Duodenal mucosa (tissue), 2 donors: ENCODE results near the gene C17orf113.
"Not testable (repeated sequence)": the region's sequence is repeated elsewhere in the genome, so short reads cannot be mapped to it uniquely, and the experiment has no call there.

Source experiments
- H3K27ac ChIP-seq: one replicate; pipeline ENCODE4 v1.7.0; 2013; ENCODE audit warnings: low read depth, low read length
- H3K27me3 ChIP-seq, 2 donors: one replicate each; pipeline ENCODE4 v1.7.0; 2013; ENCODE audit warnings: low read length in 2 of 2, control low read depth in 1 of 2; ENCODE audit not compliant: insufficient read depth in 2 of 2, control insufficient read depth in 1 of 2
- H3K36me3 ChIP-seq, 2 donors: one replicate each; pipeline ENCODE4 v1.7.0; 2013; ENCODE audit warnings: low read length in 2 of 2, control low read depth in 1 of 2; ENCODE audit not compliant: insufficient read depth in 2 of 2, control insufficient read depth in 1 of 2
- H3K4me1 ChIP-seq, 2 donors: one replicate each; pipeline ENCODE4 v1.7.0; 2013; ENCODE audit warnings: low read length in 2 of 2, control low read depth in 1 of 2; ENCODE audit not compliant: insufficient read depth in 2 of 2, control insufficient read depth in 1 of 2
- H3K4me3 ChIP-seq, 2 donors: one replicate each; pipeline ENCODE4 v1.7.0; 2013; ENCODE audit warnings: low read length in 2 of 2, low read depth in 1 of 2
- H3K9ac ChIP-seq, 2 donors: one replicate each; pipeline ENCODE4 v1.7.0; 2013; ENCODE audit warnings: low read length in 2 of 2, low read depth in 1 of 2
- H3K9me3 ChIP-seq, 2 donors: one replicate each; pipeline ENCODE4 v1.7.0; 2013; ENCODE audit warnings: low read length in 2 of 2, control low read depth in 1 of 2; ENCODE audit not compliant: control insufficient read depth in 1 of 2

The C17orf113 gene

GRCh38 chr17:42016941-42017865 is 33.2 kb downstream of the C17orf113 start, which contains the start of gene DNAJC7:
DNAJC7 (minus strand) TSS chr17:42017439; CDS start chr17:42017416, 23 bp downstream.
- peaks cover 2% of the 10 kb centered on the region in 2 donors for H3K36me3 ChIP-seq

GRCh38 chr17:42016411-42016831 is 34.0 kb downstream of the C17orf113 start:
- Histone ChIP-seq H3K9ac (peak overlapping the region; percentile 99), H3K4me3 (peak overlapping the region; percentile 98 to 99), H3K4me1 (peaks cover 38 to 41% of the 10 kb centered on the region in 2 donors), H3K27ac (peak overlapping the region; percentile 86), H3K36me3 (no peaks in the 10 kb centered on the region), H3K27me3 (no peaks in the 10 kb centered on the region), H3K9me3 (no peaks in the 10 kb centered on the region)

More at GRCh38 chr17:42016941-42017865, 33.2 kb downstream of the C17orf113 start, which contains the start of gene DNAJC7:
- peaks cover 35 to 41% of the 10 kb centered on the region in 2 donors for H3K4me1 ChIP-seq
- no peaks in the 10 kb centered on the region for H3K27me3 ChIP-seq
- peak within 1 kb of the TSS; percentile 86 for H3K27ac ChIP-seq
- peak within 1 kb of the TSS; percentile 98 to 99 for H3K4me3 ChIP-seq
- no peaks in the 10 kb centered on the region for H3K9me3 ChIP-seq
- peak within 1 kb of the TSS; percentile 99 for H3K9ac ChIP-seq

DNA sequence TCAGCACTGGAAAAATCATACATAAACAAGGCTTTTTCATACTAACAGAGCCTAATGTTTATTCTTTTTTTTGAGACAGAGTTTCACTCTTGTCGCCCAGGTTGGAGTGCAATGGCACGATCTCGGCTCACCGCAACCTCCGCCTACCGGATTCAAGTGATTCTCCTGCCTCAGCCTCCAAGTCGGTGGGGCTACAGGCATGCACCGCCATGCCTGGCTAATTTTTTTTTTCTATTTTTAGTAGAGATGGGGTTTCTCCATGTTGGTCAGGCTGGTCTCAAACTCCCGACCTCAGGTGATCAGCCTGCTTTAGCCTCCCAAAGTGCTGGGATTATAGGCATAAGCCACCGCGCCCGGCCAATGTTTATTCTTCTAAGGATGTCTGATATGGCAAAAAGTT is 36.7 kb downstream of the C17orf113 start:
- H3K27me3 ChIP-seq, H3K4me3 ChIP-seq, H3K9ac ChIP-seq, H3K36me3 ChIP-seq, H3K9me3 ChIP-seq, H3K27ac ChIP-seq: not testable (repeated sequence)
- peaks cover 35 to 37% of the 10 kb centered on the region in 2 donors for H3K4me1 ChIP-seq

GRCh38 chr17:42012363-42012762 is 38.0 kb downstream of the C17orf113 start:
- not testable (repeated sequence) for H3K27ac ChIP-seq, H3K9me3 ChIP-seq, H3K4me3 ChIP-seq, H3K27me3 ChIP-seq, H3K9ac ChIP-seq, H3K36me3 ChIP-seq
- peaks cover 26 to 31% of the 10 kb centered on the region in 2 donors for H3K4me1 ChIP-seq

- no peaks in the 10 kb centered on the region for H3K27me3 ChIP-seq
- peaks cover 0 to 10% of the 10 kb centered on the region in 2 donors for H3K36me3 ChIP-seq
- H3K27ac ChIP-seq = no peak overlapping the region
- no peak overlapping the region for H3K9ac ChIP-seq
- no peaks in the 10 kb centered on the region for H3K9me3 ChIP-seq
- H3K4me3 ChIP-seq = no peak overlapping the region
- peaks cover 20 to 26% of the 10 kb centered on the region in 2 donors for H3K4me1 ChIP-seq
Measured at GRCh38 chr17:42010898-42011516, 39.4 kb downstream of the C17orf113 start.

DNA sequence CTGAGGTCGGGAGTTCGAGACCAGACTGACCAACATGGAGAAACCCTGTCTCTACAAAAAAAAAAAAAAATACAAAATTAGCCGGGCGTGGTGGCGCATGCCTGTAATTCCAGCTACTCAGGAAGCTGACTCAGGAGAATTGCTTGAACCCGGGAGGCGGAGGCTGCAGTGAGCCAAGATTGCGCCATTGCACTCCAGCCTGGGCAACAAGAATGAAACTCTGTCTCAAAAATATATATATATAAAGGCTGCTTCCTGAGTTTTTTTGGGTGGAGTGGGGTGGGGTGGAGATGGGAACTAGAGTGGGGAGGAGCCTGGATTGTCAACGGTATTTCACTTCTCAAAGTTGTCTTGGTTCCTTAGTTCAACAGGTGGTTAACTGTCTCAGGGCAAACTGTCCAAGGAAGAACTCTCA is 40.1 kb downstream of the C17orf113 start:
- H3K27me3 ChIP-seq, H3K9me3 ChIP-seq, H3K9ac ChIP-seq, H3K27ac ChIP-seq, H3K4me3 ChIP-seq, H3K36me3 ChIP-seq: not testable (repeated sequence)
- H3K4me1 ChIP-seq = peaks cover 12 to 24% of the 10 kb centered on the region in 2 donors

- H3K36me3 ChIP-seq = peaks cover 0 to 10% of the 10 kb centered on the region in 2 donors
- peaks cover 8 to 30% of the 10 kb centered on the region in 2 donors for H3K4me1 ChIP-seq
- H3K4me3 ChIP-seq = no peak overlapping the region
- no peak overlapping the region for H3K27ac ChIP-seq
- no peaks in the 10 kb centered on the region for H3K27me3 ChIP-seq
- H3K9me3 ChIP-seq = no peaks in the 10 kb centered on the region
- no peak overlapping the region for H3K9ac ChIP-seq
Measured at GRCh38 chr17:42009170-42009569, 41.2 kb downstream of the C17orf113 start.

- no peak overlapping the region for H3K27ac ChIP-seq
- H3K27me3 ChIP-seq = no peaks in the 10 kb centered on the region
- H3K4me1 ChIP-seq = peaks cover 24 to 43% of the 10 kb centered on the region in 2 donors
- H3K4me3 ChIP-seq = no peak overlapping the region
- H3K9ac ChIP-seq = no peak overlapping the region
- H3K9me3 ChIP-seq = no peaks in the 10 kb centered on the region
- H3K36me3 ChIP-seq = peaks cover 0 to 22% of the 10 kb centered on the region in 2 donors
Measured at GRCh38 chr17:42005166-42005565, 45.2 kb downstream of the C17orf113 start.

DNA sequence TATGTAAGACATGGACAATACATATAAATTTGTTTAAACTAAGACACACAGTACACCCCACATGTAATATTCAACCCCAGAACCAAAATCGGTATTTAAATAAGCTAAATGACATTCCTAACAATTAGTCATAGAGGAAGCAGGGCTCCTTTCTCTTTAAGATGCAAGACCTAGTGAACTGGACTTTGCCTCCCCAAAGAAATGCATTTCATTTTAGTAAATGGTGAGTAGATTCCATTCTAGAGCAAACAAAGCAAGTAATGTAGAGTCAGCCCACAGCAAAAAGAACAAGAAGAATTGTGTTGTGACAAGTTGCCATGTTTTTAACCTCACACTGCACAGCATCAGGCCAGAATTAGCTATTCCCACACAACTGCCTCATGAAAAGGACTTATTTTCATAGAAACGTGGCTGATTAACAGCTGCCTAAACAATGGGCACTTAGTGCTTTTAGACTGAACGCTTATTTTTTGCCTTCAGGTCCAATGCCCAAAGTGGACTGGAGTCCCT is 47.6 kb downstream of the C17orf113 start:
- no peak overlapping the region for H3K27ac ChIP-seq
- peaks cover 24 to 44% of the 10 kb centered on the region in 2 donors for H3K4me1 ChIP-seq
- peak overlapping the region in 1 of 2 donors; percentile 48 for H3K9ac ChIP-seq
- H3K27me3 ChIP-seq = no peaks in the 10 kb centered on the region
- H3K36me3 ChIP-seq = peaks cover 7 to 22% of the 10 kb centered on the region in 2 donors
- peak overlapping the region; percentile 31 to 46 for H3K4me3 ChIP-seq
- no peaks in the 10 kb centered on the region for H3K9me3 ChIP-seq
